ENCODE data around the gene ZBTB17.

Gene ZBTB17

DNA sequence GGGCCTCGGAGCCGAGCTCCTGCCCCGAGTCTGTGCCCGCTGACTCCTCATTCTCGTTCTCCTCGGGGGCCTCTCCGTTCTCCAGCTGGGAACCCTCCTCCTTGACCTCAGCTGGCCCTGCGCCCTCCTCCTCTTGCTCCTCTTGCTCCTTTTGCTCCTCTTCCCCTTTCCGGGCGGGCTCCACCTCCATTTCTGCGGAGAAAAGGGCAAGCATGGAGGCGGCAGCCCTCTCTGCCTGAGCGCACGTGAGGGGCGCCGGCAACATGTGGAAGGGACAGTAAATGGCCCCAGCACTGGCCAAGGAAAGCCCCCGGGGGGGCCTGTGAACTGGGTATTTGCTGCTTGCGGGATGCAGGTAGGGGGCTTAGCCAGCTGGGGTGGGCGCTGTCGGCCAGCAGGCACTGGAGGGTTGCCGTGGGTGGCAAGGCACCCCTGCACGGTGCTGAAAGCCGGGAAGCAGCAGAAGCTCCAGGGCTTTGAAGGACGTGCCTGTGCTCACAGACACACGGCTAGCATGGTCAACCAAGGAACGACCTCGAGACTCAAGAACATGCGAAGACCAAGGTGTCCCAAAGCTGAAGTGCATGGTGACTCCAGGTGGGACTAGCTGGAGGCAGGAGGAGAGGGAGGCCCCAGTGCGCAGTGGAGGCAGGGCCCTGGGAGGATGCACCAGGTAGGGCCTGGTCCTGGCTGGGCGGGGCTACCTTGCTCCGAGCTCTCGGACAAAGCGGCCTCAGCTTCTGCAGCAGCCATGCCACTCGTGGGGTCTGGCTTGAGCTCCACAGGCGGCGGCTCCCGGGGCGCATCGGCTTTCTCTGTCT lies 30.7 kb downstream of the ZBTB17 start:
- TF ChIP-seq, protein P1, sequence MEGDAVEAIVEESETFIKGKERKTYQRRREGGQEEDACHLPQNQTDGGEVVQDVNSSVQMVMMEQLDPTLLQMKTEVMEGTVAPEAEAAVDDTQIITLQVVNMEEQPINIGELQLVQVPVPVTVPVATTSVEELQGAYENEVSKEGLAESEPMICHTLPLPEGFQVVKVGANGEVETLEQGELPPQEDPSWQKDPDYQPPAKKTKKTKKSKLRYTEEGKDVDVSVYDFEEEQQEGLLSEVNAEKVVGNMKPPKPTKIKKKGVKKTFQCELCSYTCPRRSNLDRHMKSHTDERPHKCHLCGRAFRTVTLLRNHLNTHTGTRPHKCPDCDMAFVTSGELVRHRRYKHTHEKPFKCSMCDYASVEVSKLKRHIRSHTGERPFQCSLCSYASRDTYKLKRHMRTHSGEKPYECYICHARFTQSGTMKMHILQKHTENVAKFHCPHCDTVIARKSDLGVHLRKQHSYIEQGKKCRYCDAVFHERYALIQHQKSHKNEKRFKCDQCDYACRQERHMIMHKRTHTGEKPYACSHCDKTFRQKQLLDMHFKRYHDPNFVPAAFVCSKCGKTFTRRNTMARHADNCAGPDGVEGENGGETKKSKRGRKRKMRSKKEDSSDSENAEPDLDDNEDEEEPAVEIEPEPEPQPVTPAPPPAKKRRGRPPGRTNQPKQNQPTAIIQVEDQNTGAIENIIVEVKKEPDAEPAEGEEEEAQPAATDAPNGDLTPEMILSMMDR (IDR thresholded peaks at IDR 0.05; ENCODE audit: low read depth, low read length), result no peak
- DNase-seq (ENCODE audit: extremely low read depth, low read depth), result no peak

DNA sequence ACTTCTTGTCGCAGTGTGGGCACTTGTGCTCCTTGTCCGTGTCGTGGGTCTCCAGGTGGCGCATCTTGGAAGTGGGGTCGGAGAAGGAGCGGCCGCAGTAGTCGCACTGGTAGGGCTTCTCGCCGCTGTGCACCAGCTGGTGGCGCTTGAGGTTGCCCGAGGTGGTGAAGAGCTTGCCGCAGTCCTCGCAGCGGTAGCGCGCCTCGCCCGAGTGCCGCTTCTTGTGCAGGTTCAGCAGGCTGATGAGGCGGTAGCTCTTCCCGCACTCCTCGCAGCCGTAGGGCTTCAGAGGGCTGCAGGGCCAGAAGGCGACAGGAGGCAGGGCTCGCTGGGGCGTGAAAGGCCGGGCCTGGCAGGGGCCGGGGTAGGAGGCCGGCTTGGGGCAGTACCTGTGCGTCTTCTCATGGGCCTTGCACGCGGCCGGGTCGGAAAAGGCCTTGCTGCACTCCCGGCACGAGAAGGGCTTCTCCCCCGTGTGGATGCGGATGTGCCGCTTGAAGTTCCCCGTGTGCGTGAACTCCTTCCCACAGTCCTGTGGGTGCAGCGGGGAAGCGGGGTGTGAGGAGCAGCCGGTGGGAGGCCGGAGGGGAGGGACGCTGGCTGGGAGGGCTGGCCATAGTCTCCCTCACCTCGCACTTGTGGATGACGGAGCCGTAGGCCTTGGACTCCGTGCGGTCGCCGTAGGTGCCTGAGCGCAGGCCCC lies 31.4 kb downstream of the ZBTB17 start:
- no peak for DNase-seq (ENCODE audit: extremely low read depth, low read depth)

DNA sequence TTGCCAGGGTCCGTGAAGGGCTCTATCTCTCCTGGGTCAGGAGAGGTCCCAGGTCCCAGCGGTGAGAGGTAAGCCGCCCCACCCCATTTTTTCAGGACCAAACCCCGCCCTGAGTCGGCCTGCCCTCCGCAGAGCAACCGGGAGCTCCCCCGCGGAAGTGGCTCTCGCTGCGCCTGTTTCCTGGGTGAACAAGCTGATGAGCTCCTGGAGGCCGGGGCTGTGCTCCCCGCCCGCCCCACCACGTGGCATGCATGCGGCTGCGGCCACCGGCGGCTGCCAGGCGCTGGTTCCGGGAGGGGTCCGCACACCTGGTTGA lies 32.0 kb downstream of the ZBTB17 start:
- TF ChIP-seq, protein P1 (IDR thresholded peaks at IDR 0.05; ENCODE audit: low read depth, low read length), result no peak
- no peak for DNase-seq (ENCODE audit: extremely low read depth, low read depth)

More for the DNA sequence above, 31.4 kb downstream of the ZBTB17 start:
- TF ChIP-seq, protein P1 (IDR thresholded peaks at IDR 0.05; ENCODE audit: low read depth, low read length), result no peak

DNA sequence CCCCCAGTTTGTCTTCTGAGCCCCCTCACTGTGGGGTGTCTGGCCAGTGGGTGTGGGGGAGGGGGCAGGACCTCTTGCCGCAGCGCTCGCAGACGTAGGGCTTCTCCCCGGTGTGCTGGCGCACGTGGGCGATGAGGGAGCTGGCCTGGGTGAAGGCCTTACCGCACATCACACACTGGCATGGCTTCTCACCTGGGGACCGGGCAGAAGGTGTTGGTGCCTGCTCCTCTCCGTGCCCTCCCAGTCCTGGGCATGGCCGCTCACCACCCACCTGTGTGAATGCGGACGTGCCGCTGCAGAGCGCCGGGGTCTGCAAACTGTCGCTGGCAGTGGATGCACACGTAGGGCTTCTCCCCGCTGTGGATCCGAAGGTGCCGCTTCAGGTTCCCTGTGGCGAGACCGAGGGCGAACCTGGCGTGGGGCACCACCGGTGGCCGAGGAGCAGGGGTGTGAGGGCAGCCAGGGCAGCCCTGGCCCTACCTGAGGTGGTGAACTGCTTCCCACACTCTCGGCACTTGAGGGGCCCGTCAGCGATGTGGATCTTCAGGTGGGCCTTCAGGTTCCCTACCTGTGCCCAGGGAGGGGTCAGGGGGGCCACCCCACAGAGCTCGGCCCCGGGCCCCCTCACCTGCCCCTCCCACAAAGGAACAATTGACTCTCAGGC lies 32.4 kb downstream of the ZBTB17 start:
- TF ChIP-seq, protein P1 (IDR thresholded peaks at IDR 0.05; ENCODE audit: low read depth, low read length), result no peak
- DNase-seq (ENCODE audit: extremely low read depth, low read depth), result no peak

DNA sequence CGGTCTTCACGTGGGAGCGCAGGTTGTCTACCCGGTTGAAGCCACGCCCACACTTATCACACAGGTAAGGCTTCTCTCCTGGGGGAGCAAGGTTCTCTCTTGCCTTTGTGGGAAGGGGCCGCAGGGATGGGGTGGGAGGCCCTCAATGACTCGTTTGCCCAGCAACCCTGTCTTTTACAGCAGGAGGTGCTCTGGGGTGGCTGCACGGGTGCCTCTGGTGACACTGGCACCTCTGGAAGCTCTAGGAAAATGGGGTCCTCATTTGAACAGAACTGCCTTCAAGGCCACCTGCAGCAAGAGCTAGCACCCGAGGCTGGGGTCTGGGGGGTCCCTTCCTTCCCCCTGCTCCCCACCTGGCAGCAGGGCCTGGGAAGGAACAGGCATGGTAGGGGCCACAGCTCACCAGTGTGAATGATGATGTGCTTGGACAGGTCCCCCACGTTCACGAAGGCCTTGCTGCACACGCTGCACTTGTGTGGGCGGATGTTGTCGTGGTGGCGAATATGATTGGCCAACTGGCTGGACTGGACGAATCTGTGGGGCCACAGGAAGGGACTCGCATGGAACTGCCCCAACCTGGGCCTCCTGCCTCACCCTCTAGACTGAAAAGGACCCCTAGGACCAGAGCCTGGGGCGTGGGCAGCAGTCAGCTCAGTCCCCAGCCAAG lies 33.1 kb downstream of the ZBTB17 start:
- no peak for DNase-seq (ENCODE audit: extremely low read depth, low read depth)
- TF ChIP-seq, protein P1 (IDR thresholded peaks at IDR 0.05; ENCODE audit: low read depth, low read length), result no peak

DNA sequence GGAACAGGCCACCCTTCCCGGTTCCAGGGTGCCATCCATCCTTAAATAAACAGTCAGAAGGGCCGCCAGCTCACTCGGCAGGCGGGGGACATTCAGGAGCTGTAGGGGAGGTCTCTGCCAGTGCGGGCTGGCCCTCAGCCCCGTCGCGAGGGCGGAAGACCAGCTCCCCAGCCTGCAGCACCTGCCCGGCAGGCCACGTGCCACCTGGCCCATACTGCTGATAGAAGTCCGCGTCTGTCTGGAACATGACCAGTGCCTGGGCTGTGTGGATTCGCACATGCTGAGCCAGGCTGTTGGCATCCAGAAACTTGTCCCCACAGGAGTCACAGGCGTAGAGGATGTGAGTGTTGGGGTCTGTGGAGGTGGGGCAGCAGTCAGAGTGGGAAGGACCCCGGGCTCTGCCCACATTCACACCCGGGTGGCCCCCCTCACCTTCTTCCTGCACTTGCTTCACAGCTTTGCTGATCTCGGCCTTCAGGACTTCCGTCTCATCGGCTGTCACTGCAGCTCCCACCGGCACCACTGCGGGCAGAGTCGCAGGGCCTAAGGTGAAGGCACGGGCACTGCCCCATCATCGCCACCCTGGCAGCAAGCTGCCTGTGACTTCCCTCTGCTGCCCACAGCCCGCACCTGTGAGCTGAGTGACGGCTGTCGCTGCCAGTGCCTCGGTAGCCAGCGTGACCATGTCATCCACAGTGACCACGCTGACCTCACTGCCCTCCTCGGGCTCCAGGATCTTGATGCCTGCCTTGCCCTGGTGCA lies 33.8 kb downstream of the ZBTB17 start:
- TF ChIP-seq, protein P1 (IDR thresholded peaks at IDR 0.05; ENCODE audit: low read depth, low read length), result no peak
- no peak for DNase-seq (ENCODE audit: extremely low read depth, low read depth)

All from AG09319 (cell line).